Natural killer cell (primary cell): ENCODE results near the gene ZBED4. TPM values are rescaled to one million over a fixed set of nuclear protein-coding genes. Genes with fewer than 3 reads are reported as not detected.
"Not testable (repeated sequence)": the region's sequence is repeated elsewhere in the genome, so short reads cannot be mapped to it uniquely, and the experiment has no call there.

Experiments
- ATAC-seq, 3 donors: fragments of 150-1000 bp in 2 of 3; fragments of 200-7000 bp in 1 of 3; cut with Tn5 transposase; 1 replicate in 1 of 3; 2 replicates in 2 of 3; pipeline ENCODE4 v1.10.0; 2021; ENCODE audit warnings: mild to moderate bottlenecking in 2 of 3, moderate library complexity in 2 of 3
- DNase-seq, 2 donors: peaks; one replicate each; pipeline versions ENCODE4 v3.0.0 to v3.0.0-alpha.2; 2013 to 2021; ENCODE audit warnings: mixed read lengths in 1 of 2
- H3K27ac ChIP-seq: one replicate; pipeline ENCODE4 v1.5.1; 2013; ENCODE audit warnings: mild to moderate bottlenecking, low read length
- H3K27me3 ChIP-seq: one replicate; pipeline ENCODE4 v1.6.1; 2013; ENCODE audit warnings: low read length; ENCODE audit not compliant: control insufficient read depth, insufficient read depth
- H3K36me3 ChIP-seq: one replicate; pipeline ENCODE4 v1.6.1; 2013; ENCODE audit warnings: low read length; ENCODE audit not compliant: control insufficient read depth, insufficient read depth
- H3K4me1 ChIP-seq: one replicate; pipeline ENCODE4 v1.6.1; 2013; ENCODE audit warnings: low read length; ENCODE audit not compliant: control insufficient read depth, insufficient read depth
- H3K4me3 ChIP-seq: one replicate; pipeline ENCODE4 v1.5.1; 2013; ENCODE audit warnings: low read length
- H3K9me3 ChIP-seq: one replicate; pipeline ENCODE4 v1.6.1; 2013; ENCODE audit warnings: low read length; ENCODE audit not compliant: control insufficient read depth, insufficient read depth
- H3K27ac Mint-ChIP-seq, 2 donors: one replicate each; pipeline ENCODE4 v1.8.0; 2022; ENCODE audit warnings: mild to moderate bottlenecking in 2 of 2, mixed read lengths in 2 of 2, moderate library complexity in 1 of 2
- H3K27me3 Mint-ChIP-seq, 2 donors: one replicate each; pipeline ENCODE4 v1.8.0; 2022; ENCODE audit warnings: low read depth in 2 of 2, mixed read lengths in 2 of 2
- H3K36me3 Mint-ChIP-seq: one replicate; pipeline ENCODE4 v1.8.0; 2022; ENCODE audit warnings: mixed read lengths
- H3K4me1 Mint-ChIP-seq, 2 donors: one replicate each; pipeline ENCODE4 v1.8.0; 2022; ENCODE audit warnings: mixed read lengths in 2 of 2
- H3K4me3 Mint-ChIP-seq: one replicate; pipeline ENCODE4 v1.8.0; 2022; ENCODE audit warnings: mild to moderate bottlenecking, moderate library complexity, mixed read lengths
- H3K9me3 Mint-ChIP-seq, 2 donors: one replicate each; pipeline ENCODE4 v1.8.0; 2022; ENCODE audit warnings: mixed read lengths in 2 of 2
- WGBS: methylation state at CpG from one replicate; pipeline ENCODE4 v1.1.7; 2013; ENCODE audit warnings: missing lambda C conversion rate; ENCODE audit not compliant: insufficient coverage; 5-methylcytosine and 5-hydroxymethylcytosine counted together
- intact Hi-C: fragments of 100-400 bp; cut with micrococcal nuclease; formaldehyde crosslinking; loops from one replicate; pipeline ENCODE4 v1.14.2; 2022
- total RNA-seq, 4 donors: library from RNA; stranded (reverse); fragments of 120-200 nt in 1 of 4; gene quantifications; one replicate each; pipeline versions ENCODE4 v1.2.3 to v1.2.4, GENCODE V29; 2013 to 2022
- TF ChIP-seq, protein P1 (sequence below): fragments of 200-600 bp; IDR thresholded peaks from one replicate; pipeline ENCODE4 v1.8.0; 2022; ENCODE audit warnings: antibody characterized with exemption

The ZBED4 gene
- total RNA-seq, 3 donors from 2014 or later (not counting 1 experiment from before 2014, with no cell fraction given) = 21.1 to 24.5 (median 22.7) TPM

DNA sequence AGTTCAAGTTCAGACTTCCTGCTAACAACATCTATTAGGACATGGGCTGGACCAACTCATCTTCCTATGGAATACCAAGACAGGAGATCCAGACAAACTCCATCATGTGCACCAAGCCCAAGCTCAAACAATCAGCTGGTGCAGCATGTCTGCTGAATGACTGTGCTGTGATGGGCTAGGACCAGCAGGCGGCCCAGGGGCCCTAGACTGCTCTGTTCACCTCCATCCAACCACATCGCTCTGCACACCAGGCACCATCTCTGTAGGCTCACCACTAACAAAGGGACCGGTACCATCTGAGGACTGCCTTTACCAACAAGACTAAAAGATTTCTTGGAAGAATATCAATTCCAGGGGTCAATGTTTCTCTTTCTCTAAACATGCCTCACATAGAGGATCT, 36.3 kb upstream of the ZBED4 start:
- H3K4me1 Mint-ChIP-seq = peaks cover 50 to 64% of the 10 kb centered on the region in 2 donors
- DNase-seq (no peak), ATAC-seq (peak in 1 of 3 donors; percentile 39)
- intact Hi-C loops = no loop called here
- H3K36me3 Mint-ChIP-seq = no peaks in the 10 kb centered on the region
- H3K27me3 Mint-ChIP-seq = no peaks in the 10 kb centered on the region
- Histone ChIP-seq H3K27me3 (no peaks in the 10 kb centered on the region), H3K27ac (no peak overlapping the region), H3K9me3 (no peaks in the 10 kb centered on the region), H3K36me3 (peaks cover 41% of the 10 kb centered on the region), H3K4me1 (peaks cover 19% of the 10 kb centered on the region), H3K4me3 (no peak overlapping the region)
- no peak overlapping the region for H3K4me3 Mint-ChIP-seq
- H3K27ac Mint-ChIP-seq = peak overlapping the region in 1 of 2 donors; percentile 1
- H3K9me3 Mint-ChIP-seq = no peaks in the 10 kb centered on the region
- TF ChIP-seq, protein P1, sequence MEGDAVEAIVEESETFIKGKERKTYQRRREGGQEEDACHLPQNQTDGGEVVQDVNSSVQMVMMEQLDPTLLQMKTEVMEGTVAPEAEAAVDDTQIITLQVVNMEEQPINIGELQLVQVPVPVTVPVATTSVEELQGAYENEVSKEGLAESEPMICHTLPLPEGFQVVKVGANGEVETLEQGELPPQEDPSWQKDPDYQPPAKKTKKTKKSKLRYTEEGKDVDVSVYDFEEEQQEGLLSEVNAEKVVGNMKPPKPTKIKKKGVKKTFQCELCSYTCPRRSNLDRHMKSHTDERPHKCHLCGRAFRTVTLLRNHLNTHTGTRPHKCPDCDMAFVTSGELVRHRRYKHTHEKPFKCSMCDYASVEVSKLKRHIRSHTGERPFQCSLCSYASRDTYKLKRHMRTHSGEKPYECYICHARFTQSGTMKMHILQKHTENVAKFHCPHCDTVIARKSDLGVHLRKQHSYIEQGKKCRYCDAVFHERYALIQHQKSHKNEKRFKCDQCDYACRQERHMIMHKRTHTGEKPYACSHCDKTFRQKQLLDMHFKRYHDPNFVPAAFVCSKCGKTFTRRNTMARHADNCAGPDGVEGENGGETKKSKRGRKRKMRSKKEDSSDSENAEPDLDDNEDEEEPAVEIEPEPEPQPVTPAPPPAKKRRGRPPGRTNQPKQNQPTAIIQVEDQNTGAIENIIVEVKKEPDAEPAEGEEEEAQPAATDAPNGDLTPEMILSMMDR = no peak
- WGBS = 98% methylated on average over 3 of the region's 3 CpGs

DNA sequence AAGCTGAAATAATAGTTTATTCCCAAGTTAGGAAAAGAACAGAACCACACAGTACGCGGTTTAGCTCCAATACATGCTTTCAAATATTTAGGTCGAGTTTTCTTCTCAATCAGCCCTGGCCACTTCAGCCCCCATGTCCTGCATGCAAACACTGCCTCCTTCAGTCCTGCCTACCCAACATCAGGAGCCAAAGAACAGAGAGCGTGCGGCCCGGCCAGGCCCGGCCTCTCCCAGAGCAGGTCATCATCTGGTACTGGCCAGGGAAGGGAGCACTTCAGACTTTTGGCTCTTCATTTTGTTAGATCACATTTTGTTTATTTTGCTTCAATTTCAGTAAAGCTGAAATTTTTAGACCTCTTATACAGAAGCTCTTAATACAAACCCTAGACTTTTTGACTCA, 32.7 kb upstream of the ZBED4 start:
- Mint-ChIP-seq H3K36me3 (peaks cover 9% of the 10 kb centered on the region), H3K27me3 (no peaks in the 10 kb centered on the region), H3K27ac (no peak overlapping the region), H3K9me3 (no peaks in the 10 kb centered on the region), H3K4me3 (no peak overlapping the region), H3K4me1 (peaks cover 58 to 60% of the 10 kb centered on the region in 2 donors)
- no peak overlapping the region for H3K27ac ChIP-seq
- no peak overlapping the region for H3K4me3 ChIP-seq
- WGBS = 93% methylated on average over 7 of the region's 7 CpGs
- H3K4me1 ChIP-seq = peaks cover 27% of the 10 kb centered on the region
- ATAC-seq = no peak
- TF ChIP-seq, protein P1 = no peak
- no peak for DNase-seq
- peaks cover 49% of the 10 kb centered on the region for H3K36me3 ChIP-seq
- no peaks in the 10 kb centered on the region for H3K9me3 ChIP-seq
- H3K27me3 ChIP-seq = no peaks in the 10 kb centered on the region
- intact Hi-C loops = no loop called here

DNA sequence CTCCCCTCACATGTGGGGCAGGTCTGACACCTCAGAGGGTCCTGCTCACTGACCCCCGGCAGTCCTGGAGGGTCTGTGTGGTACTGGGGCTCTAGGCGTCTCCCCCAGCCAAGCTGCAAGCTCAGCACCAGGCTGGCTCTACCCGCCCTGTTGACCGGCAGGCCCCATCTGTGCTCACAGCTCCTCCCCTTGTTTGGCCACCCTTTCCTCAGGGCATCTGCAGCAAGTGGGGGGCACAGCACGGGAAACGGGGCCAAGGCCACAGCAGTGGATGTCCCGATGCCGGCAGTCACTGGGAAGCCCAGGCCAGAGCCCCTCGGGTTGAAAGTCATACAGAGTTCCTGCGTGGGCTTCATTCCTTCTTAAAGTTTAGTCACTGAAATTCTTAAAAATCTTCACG, 31.9 kb upstream of the ZBED4 start:
- ATAC-seq, H3K27me3 Mint-ChIP-seq, intact Hi-C loops, H3K9me3 ChIP-seq, DNase-seq, H3K9me3 Mint-ChIP-seq, H3K36me3 Mint-ChIP-seq, H3K4me3 ChIP-seq, H3K4me3 Mint-ChIP-seq, H3K27ac Mint-ChIP-seq, H3K27me3 ChIP-seq, H3K27ac ChIP-seq: not testable (repeated sequence)
- H3K4me1 Mint-ChIP-seq = peaks cover 61 to 64% of the 10 kb centered on the region in 2 donors
- H3K4me1 ChIP-seq = peaks cover 33% of the 10 kb centered on the region
- WGBS = 85% methylated on average over 11 of the region's 11 CpGs
- peaks cover 46% of the 10 kb centered on the region for H3K36me3 ChIP-seq

DNA sequence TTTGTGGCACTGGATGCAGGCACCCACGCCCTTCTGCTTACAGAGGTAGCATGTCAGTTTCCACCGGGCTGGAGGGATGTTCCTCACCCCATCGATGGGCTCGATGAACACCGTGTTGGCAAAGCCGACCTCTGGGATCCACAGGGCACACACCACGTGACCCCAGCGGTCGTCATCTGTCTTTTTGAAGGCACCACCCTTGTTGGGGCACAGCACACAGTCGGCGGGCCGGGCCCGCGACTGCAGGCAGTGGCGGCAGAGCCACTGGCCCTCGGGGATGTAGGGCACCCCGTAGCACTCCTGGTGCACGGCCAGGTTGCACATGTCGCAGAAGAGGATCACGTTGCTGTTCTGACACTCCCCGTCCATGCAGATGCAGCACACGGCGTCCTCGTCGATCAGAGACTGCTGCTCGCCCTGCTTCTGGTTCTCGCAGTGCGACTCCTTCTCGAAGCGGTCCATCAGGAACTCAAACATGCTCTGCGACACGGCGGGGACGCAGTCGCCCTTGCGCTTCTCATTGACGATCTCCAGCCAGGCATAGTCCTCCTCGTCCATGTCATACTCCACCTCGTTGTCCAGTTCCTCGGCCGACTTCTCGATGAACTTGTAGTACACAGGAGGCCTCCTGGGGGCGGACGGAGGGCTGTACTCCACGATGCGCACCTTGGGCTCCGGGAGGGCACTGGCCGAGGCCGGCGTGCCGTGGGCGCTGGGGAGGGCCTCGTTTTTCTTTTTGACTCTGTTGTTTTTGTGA, 30.2 kb upstream of the ZBED4 start:
- Mint-ChIP-seq H3K4me1 (peaks cover 46 to 47% of the 10 kb centered on the region in 2 donors), H3K9me3 (no peaks in the 10 kb centered on the region), H3K27ac (peak overlapping the region; percentile 37 to 88), H3K27me3 (no peaks in the 10 kb centered on the region), H3K36me3 (peaks cover 9% of the 10 kb centered on the region), H3K4me3 (peak overlapping the region; percentile 26)
- DNase-seq = no peak
- 96% methylated on average over 53 of the region's 53 CpGs for WGBS
- H3K27me3 ChIP-seq = no peaks in the 10 kb centered on the region
- H3K4me1 ChIP-seq = peaks cover 36% of the 10 kb centered on the region
- H3K36me3 ChIP-seq = peaks cover 32% of the 10 kb centered on the region
- H3K27ac ChIP-seq = no peak overlapping the region
- H3K4me3 ChIP-seq = no peak overlapping the region
- TF ChIP-seq, protein P1 = no peak
- no peak for ATAC-seq
- H3K9me3 ChIP-seq = no peaks in the 10 kb centered on the region
- intact Hi-C loops = no loop called here
